Fibroblast of skin of right biceps (primary cell): Measurements from ENCODE around the gene MMP20.

ENCODE experiments used
- DNase-seq: peaks from one replicate; pipeline ENCODE4 v3.0.0-alpha.2; 2013

Gene MMP20

DNA sequence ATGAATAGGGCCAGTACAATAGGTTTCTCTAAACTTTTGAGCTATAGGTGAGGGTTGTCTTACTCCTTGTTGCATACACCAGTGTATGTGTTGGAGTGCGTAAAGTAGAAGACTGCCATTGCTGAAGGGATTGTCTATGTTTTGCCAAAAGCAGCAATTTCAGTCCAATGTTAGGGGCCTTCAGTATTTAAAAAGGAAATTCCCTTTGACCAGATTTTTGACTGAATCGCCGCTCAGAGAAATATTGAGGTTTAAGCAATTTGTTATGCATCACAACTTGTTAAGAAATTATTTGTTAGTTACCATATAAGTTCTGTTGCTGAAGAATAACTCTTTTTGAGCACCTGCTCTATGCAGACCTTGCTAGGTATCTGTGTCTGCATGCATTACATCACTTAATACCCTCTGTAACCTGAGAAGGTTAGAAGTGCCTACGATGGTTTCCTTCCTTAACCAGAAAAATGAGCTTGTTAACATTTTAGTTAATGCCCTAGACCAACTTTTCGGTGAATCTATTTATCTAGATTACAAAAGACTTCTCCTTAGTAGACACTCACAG, 33.9 kb downstream of the MMP20 start:
- DNase-seq = no peak

GRCh38 chr11:102590276-102591049, 34.7 kb downstream of the MMP20 start:
- DNase-seq = no peak

DNA sequence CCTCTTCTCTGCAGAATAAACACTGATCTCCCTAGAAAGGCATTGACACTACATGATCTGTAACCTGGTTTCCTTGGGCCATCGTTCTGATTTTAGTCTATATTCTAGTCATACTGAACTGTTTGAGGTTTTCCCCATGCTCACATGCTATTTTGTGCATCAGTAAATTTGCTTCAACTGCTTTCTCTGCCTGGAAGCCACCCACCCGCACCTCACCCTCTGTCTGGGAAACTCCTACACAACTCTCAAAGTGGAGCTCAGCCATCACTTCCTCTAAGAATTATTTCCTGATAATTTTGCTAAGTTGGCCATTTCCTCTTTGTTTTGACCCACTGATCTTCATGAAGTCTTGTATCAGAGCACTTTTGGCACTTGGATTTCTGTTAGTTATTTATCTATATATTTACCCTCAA, 36.1 kb downstream of the MMP20 start:
- no peak for DNase-seq

DNA sequence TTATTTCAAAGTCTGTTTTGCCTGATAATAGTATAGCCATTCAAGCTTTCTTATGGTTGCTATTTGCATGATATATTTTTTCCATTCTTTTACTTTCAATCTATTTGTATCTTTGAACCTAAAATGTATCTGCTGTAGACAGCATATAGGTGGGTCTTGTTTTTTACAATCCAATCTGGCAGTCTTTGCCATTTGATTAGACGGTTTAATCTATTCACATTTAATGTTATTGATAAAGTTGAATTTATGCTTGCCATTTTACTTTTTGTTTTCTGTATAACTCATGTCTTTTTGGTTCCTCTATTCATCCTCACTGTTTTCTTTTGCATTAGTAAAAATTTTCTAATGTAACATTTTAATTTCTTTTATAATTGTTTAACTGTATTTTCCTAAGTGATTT, 37.4 kb downstream of the MMP20 start:
- DNase-seq = no peak

- DNase-seq = peak; percentile 24
Measured at GRCh38 chr11:102583141-102583873, 41.8 kb downstream of the MMP20 start.

DNA sequence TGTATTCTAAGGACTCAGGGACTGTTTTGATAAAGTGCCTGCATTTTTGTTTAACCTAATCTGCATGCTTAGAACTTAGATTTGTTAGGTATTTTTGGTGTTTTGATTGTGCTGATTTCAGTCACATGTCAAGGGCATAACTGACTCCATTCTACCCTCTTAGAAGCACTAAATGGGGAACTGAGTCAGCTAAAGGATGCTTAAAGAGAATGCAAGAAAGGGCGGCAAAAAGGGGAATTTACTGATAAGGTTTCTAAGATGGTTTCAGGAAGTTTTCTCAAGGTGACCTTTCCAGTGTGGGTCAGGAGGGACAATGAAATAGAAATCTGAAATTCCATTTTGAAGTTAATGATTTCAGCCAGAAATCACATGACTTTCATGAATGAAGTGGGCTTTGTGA, 43.0 kb downstream of the MMP20 start:
- DNase-seq = no peak

DNA sequence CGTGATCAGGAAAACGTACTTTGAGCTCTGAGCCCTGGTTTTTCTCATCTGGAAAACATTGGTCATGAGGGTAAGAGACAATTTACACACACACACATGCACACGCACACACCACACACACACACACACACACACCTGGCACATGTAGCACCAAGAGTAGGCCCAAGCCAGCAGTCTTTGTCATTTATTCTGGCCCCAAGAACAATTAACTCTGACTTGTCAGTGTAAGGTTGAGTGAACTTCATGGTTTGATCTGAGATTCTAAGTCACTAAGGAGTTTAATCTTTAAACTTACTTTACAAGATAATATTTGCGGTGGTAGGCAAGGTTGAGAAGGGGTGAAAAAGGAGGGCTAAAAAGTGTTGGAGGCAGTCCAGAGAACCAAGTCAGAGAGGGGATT, 44.1 kb downstream of the MMP20 start:
- no peak for DNase-seq

- no peak for DNase-seq
Measured at GRCh38 chr11:102580185-102580951, 44.8 kb downstream of the MMP20 start.

- DNase-seq = no peak
Measured at GRCh38 chr11:102577723-102578122, 47.4 kb downstream of the MMP20 start.

DNA sequence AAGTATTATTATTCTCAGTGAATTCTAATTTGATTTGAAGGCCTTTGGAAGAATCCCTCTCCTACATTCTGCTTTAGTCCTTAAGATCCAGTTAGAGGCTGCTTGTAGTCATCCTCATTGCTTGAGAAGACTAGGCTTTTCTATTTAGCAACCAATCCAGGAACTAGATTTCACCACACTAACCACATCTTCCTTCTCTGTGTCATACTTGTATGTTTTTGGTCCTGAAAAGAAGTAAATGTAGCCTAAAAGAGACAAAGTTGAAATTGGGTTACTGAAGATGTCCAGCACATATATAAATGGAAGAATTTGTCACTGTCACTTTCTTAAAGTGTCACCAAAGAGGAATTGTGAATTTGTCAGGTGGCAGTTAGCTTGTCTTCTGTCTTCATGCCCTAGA, 48.0 kb downstream of the MMP20 start:
- no peak for DNase-seq

DNA sequence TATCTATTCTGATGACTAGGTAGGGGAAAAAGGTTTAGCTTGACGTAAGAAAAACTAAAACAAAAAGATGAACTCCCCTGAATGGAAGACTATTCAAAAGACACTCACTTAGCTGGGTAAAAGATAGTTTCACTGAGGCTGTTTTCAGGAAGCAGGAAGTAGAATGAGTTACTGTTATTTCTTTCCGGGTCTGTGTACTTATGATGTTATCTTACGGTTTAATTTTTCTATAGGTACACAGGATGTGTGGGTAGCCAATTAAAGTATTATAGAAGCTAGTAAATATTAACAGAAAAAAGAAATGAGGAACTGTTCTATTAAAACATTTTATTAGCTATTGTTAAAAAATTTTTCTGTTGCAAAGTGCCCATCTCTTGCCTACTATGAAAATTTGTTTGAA, 48.8 kb downstream of the MMP20 start:
- DNase-seq = no peak

DNA sequence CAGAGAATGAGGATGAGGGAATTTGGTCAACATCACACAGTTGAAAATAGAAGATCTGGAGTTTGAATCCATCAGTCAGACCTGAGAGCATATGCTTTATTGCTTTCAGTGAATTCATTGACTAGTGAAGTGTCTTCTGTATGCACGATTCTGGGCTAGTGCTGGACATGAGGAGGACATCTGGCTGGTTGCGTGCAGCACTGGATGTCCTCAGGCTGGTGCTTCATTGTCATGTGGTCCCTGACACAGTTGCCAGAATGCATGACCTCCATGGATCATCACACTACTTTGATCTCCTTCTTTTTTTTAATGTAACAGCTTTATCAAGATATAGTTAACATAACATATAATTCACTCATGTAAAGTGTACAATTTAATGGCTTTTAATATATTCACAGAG, 50.1 kb downstream of the MMP20 start:
- DNase-seq = no peak

GRCh38 chr11:102573851-102574250, 51.3 kb downstream of the MMP20 start:
- peak; percentile 20 for DNase-seq

GRCh38 chr11:102572554-102573220, 52.4 kb downstream of the MMP20 start:
- peak; percentile 14 for DNase-seq

GRCh38 chr11:102568851-102569250, 56.3 kb downstream of the MMP20 start:
- DNase-seq = no peak

GRCh38 chr11:102566112-102566511, 59.0 kb downstream of the MMP20 start:
- no peak for DNase-seq

- peak; percentile 78 for DNase-seq
Measured at GRCh38 chr11:102564110-102564509, 61.0 kb downstream of the MMP20 start.

DNA sequence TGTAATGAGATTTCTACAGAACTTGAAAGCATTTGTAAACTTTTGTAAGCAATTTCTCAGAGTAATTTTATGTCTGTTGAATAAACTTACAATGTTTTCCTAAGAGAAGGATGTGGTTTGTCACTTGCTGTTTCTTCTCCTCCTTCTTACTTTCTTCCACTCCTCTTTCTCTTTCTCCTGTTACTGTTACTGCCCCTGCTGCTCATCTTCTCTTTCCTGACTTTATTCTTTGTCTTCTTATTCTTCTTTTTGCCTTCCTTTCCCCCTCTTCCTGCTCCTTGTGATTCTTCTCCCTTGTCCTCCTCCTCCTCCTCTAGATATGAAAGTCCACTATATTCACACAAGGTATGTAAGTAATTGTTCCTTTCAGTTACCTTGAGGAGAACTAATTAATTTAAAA, 63.5 kb downstream of the MMP20 start:
- DNase-seq = no peak

DNA sequence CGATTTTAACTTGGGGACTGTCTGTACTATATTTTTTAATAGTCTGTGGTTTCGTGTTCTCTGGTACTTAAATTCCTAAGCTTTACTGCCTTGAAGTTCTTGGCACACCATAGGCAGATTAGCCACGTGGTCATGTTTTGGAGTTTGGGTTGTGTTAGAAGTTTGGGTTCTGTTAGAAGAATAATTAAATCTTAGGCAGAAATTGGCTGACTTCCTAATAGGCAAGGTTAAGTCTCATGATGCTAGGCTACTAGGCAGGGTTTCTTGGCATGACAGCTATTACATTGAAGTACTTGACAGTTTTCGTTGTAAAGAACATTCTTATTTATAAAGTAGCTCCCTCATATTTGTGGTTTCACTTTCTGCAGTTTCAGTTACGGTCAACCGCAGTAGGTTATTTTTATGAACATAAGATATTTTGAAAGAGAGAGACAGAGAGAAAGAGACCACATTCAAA, 64.5 kb downstream of the MMP20 start:
- DNase-seq = peak; percentile 46

- DNase-seq = no peak
Measured at GRCh38 chr11:102559839-102560238, 65.3 kb downstream of the MMP20 start.

GRCh38 chr11:102555091-102555490, 70.0 kb downstream of the MMP20 start:
- no peak for DNase-seq

DNA sequence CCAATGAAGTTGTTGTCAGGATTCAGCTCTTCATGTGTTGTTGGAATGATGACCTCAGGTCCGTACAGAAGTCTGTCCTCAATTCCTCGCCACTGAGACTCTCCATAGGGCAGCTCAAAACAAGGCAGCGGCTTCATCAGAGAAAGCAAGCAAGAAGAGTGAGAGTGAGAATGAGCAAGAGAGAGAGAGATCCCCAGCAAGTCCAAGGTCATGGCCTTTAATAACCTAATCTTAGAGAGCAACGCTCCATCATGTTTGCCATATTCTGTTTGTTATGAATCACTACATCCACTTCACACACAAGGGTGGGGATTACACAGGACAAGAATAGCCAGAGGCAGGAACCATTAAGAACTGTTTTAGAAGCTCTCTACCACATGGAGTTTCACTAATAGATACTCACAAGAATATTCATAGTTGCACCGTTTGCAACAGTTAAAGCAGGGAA, 71.3 kb downstream of the MMP20 start:
- DNase-seq = no peak
